CD4-positive, alpha-beta T cell treated with Interleukin-4 for 4 hours (primary cell): Measurements from ENCODE around the gene DENND4A.
"Not testable (repeated sequence)": the region's sequence is repeated elsewhere in the genome, so short reads cannot be mapped to it uniquely, and the experiment has no call there.

Experiments
- DNase-seq: peaks from one replicate; pipeline ENCODE4 v3.0.0-alpha.2; 2020

DENND4A gene

GRCh38 chr15:65787260-65787659, 4.8 kb downstream of the DENND4A start:
- no peak for DNase-seq

- DNase-seq, result no peak
Measured at GRCh38 chr15:65785151-65785550, 6.9 kb downstream of the DENND4A start.

GRCh38 chr15:65783872-65784271, 8.2 kb downstream of the DENND4A start:
- no peak for DNase-seq

- no peak for DNase-seq
Measured at GRCh38 chr15:65782096-65782495, 10.0 kb downstream of the DENND4A start.

GRCh38 chr15:65778701-65779100, 13.4 kb downstream of the DENND4A start:
- not testable (repeated sequence) for DNase-seq

GRCh38 chr15:65778269-65778668, 13.8 kb downstream of the DENND4A start:
- peak; percentile 24 for DNase-seq

- no peak for DNase-seq
Measured at GRCh38 chr15:65777843-65778242, 14.2 kb downstream of the DENND4A start.

- DNase-seq, result no peak
Measured at GRCh38 chr15:65777053-65777452, 15.0 kb downstream of the DENND4A start.

GRCh38 chr15:65773386-65774111, 18.5 kb downstream of the DENND4A start:
- no peak for DNase-seq

GRCh38 chr15:65772930-65773329, 19.2 kb downstream of the DENND4A start:
- no peak for DNase-seq

GRCh38 chr15:65771870-65772269, 20.2 kb downstream of the DENND4A start:
- DNase-seq, result no peak

- no peak for DNase-seq
Measured at GRCh38 chr15:65769482-65769881, 22.6 kb downstream of the DENND4A start.

- DNase-seq, result peak; percentile 30
Measured at GRCh38 chr15:65767895-65768294, 24.2 kb downstream of the DENND4A start.

- no peak for DNase-seq
Measured at GRCh38 chr15:65767264-65767595, 24.9 kb downstream of the DENND4A start.

- DNase-seq, result no peak
Measured at GRCh38 chr15:65766422-65767263, 25.4 kb downstream of the DENND4A start.

- DNase-seq, result no peak
Measured at GRCh38 chr15:65765106-65765505, 27.0 kb downstream of the DENND4A start.

- no peak for DNase-seq
Measured at GRCh38 chr15:65762914-65763787, 28.9 kb downstream of the DENND4A start.

GRCh38 chr15:65762399-65762798, 29.7 kb downstream of the DENND4A start:
- no peak for DNase-seq

GRCh38 chr15:65761210-65761926, 30.7 kb downstream of the DENND4A start:
- peak; percentile 17 for DNase-seq

GRCh38 chr15:65759441-65759840, 32.7 kb downstream of the DENND4A start:
- no peak for DNase-seq

GRCh38 chr15:65758242-65758641, 33.9 kb downstream of the DENND4A start:
- no peak for DNase-seq

GRCh38 chr15:65757256-65757655, 34.8 kb downstream of the DENND4A start:
- DNase-seq, result no peak
